Panc1 (cell line): Measurements from ENCODE around the gene DGCR6.
"Not testable (repeated sequence)": the region's sequence is repeated elsewhere in the genome, so short reads cannot be mapped to it uniquely, and the experiment has no call there.

ENCODE experiments used
- POLR2AphosphoS5 ChIP-seq: IDR thresholded peaks from 2 replicates; pipeline ENCODE4 v1.6.1; 2012; ENCODE audit warnings: mild to moderate bottlenecking, low read depth, low read length, moderate library complexity
- SIN3A ChIP-seq: IDR thresholded peaks from 2 replicates; pipeline ENCODE4 v1.6.1; 2012; ENCODE audit warnings: low read depth, mild to moderate bottlenecking, low read length, moderate library complexity, borderline replicate concordance; ENCODE audit not compliant: insufficient read depth
- TF ChIP-seq, protein P1 (sequence below), 2 experiments: IDR thresholded peaks; 2 replicates each; pipeline ENCODE4 v1.6.1; 2011 to 2012; ENCODE audit warnings: low read depth in 2 of 2, control low read depth in 1 of 2, low read length in 1 of 2, mild to moderate bottlenecking in 1 of 2, moderate library complexity in 1 of 2; ENCODE audit not compliant: insufficient read depth in 1 of 2
- TF ChIP-seq, protein P2 (sequence below): fragments of 450-650 bp; IDR thresholded peaks from 2 replicates; pipeline ENCODE4 v1.5.1; 2017; ENCODE audit warnings: mild to moderate bottlenecking

DNA sequence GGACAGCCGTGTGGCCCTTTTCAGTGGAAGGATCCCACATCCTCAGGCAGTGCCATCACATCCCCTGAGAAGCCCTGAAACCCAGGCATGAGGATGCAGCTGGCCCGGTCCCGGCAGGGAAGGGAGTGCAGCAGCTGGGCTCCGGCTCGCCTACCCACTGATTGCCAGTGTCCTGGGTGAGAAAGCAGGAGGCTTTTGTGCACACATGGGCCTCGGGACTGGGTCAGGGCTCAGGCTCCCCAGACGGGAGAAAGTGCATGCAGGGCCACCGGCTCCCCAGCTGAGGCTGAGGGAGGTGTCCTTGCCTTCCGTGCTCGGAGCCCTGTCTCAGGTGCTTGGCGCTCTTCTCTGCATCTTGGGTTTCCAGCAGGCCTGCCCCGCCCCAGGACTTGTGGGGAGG lies 53.6 kb downstream of the DGCR6 start:
- TF ChIP-seq, protein P1, sequence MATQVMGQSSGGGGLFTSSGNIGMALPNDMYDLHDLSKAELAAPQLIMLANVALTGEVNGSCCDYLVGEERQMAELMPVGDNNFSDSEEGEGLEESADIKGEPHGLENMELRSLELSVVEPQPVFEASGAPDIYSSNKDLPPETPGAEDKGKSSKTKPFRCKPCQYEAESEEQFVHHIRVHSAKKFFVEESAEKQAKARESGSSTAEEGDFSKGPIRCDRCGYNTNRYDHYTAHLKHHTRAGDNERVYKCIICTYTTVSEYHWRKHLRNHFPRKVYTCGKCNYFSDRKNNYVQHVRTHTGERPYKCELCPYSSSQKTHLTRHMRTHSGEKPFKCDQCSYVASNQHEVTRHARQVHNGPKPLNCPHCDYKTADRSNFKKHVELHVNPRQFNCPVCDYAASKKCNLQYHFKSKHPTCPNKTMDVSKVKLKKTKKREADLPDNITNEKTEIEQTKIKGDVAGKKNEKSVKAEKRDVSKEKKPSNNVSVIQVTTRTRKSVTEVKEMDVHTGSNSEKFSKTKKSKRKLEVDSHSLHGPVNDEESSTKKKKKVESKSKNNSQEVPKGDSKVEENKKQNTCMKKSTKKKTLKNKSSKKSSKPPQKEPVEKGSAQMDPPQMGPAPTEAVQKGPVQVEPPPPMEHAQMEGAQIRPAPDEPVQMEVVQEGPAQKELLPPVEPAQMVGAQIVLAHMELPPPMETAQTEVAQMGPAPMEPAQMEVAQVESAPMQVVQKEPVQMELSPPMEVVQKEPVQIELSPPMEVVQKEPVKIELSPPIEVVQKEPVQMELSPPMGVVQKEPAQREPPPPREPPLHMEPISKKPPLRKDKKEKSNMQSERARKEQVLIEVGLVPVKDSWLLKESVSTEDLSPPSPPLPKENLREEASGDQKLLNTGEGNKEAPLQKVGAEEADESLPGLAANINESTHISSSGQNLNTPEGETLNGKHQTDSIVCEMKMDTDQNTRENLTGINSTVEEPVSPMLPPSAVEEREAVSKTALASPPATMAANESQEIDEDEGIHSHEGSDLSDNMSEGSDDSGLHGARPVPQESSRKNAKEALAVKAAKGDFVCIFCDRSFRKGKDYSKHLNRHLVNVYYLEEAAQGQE (IDR thresholded peaks at IDR 0.05; ENCODE audit: insufficient read depth in 1 of 2, low read depth in 2 of 2, low read length in 1 of 2) = not testable (repeated sequence)
- TF ChIP-seq, protein P2, sequence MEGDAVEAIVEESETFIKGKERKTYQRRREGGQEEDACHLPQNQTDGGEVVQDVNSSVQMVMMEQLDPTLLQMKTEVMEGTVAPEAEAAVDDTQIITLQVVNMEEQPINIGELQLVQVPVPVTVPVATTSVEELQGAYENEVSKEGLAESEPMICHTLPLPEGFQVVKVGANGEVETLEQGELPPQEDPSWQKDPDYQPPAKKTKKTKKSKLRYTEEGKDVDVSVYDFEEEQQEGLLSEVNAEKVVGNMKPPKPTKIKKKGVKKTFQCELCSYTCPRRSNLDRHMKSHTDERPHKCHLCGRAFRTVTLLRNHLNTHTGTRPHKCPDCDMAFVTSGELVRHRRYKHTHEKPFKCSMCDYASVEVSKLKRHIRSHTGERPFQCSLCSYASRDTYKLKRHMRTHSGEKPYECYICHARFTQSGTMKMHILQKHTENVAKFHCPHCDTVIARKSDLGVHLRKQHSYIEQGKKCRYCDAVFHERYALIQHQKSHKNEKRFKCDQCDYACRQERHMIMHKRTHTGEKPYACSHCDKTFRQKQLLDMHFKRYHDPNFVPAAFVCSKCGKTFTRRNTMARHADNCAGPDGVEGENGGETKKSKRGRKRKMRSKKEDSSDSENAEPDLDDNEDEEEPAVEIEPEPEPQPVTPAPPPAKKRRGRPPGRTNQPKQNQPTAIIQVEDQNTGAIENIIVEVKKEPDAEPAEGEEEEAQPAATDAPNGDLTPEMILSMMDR = not testable (repeated sequence)
- TF ChIP-seq SIN3A, POLR2AphosphoS5: not testable (repeated sequence)
